HCT116 (cell line): Measurements from ENCODE around the gene CASK.

ENCODE experiments used
- EZH2 ChIP-seq: fragments of 200-600 bp; sonication (generic); IDR thresholded peaks from 2 replicates; pipeline ENCODE4 v1.6.1; 2017; ENCODE audit warnings: antibody characterized with exemption, mixed run types
- EZH2phosphoT487 ChIP-seq: fragments of 200-600 bp; IDR thresholded peaks from 2 replicates; pipeline ENCODE4 v1.6.1; 2018; ENCODE audit warnings: antibody characterized with exemption, borderline replicate concordance
- POLR2A ChIP-seq: IDR thresholded peaks from 2 replicates; pipeline ENCODE4 v1.7.0; 2011; ENCODE audit warnings: borderline replicate concordance; ENCODE audit not compliant: insufficient read depth, insufficient read length; ENCODE audit errors: extremely low read depth
- POLR2AphosphoS5 ChIP-seq: IDR thresholded peaks from 2 replicates; pipeline ENCODE4 v1.6.1; 2011; ENCODE audit warnings: mild to moderate bottlenecking, low read depth, low read length, moderate library complexity
- RAD21 ChIP-seq: IDR thresholded peaks from 2 replicates; pipeline ENCODE4 v1.6.1; 2012; ENCODE audit warnings: low read depth, mild to moderate bottlenecking
- SP1 ChIP-seq: IDR thresholded peaks from 2 replicates; pipeline ENCODE4 v1.6.1; 2012; ENCODE audit warnings: low read depth
- SRF ChIP-seq: IDR thresholded peaks from 2 replicates; pipeline ENCODE4 v1.6.1; 2012; ENCODE audit warnings: low read depth
- TF ChIP-seq, protein P1 (sequence below), 3 experiments: fragments of 200-600 bp in 1 of 3; sonication (generic) in 1 of 3; IDR thresholded peaks in 2 of 3; conservative IDR thresholded peaks in 1 of 3; 2 replicates each; pipeline ENCODE4 v1.5.1; 2012 to 2017; ENCODE audit warnings: low read depth in 2 of 3, low read length in 2 of 3, antibody characterized with exemption in 1 of 3, borderline replicate concordance in 1 of 3, control low read depth in 1 of 3, mild to moderate bottlenecking in 1 of 3, mixed read lengths in 1 of 3, mixed run types in 1 of 3, moderate library complexity in 1 of 3; ENCODE audit not compliant: insufficient read depth in 1 of 3
- TF ChIP-seq, protein P2 (sequence below): IDR thresholded peaks from 2 replicates; pipeline ENCODE4 v1.6.1; 2011; ENCODE audit warnings: mild to moderate bottlenecking, low read length, moderate library complexity; ENCODE audit not compliant: insufficient replicate concordance; ENCODE audit errors: extremely low read depth

DNA sequence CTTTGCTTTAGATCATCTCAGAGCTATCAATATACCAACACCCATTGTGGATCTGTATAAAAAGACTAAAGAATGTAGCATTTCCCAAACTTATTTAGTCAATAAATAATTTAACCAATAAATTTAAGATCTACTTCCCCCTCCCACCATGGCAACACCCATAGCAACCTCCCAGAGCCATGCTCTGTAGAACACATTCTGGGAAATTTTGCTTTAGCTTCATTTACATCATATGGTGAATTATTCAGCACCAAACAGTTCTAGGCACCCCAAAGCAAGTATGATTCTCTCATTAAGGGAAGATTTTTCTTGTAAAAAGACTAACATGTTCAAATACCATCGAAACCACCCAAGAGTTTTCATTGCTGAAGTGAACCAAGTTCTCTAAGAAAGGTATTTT, 315.1 kb downstream of the CASK start:
- TF ChIP-seq EZH2 = no peak
- TF ChIP-seq, protein P1, sequence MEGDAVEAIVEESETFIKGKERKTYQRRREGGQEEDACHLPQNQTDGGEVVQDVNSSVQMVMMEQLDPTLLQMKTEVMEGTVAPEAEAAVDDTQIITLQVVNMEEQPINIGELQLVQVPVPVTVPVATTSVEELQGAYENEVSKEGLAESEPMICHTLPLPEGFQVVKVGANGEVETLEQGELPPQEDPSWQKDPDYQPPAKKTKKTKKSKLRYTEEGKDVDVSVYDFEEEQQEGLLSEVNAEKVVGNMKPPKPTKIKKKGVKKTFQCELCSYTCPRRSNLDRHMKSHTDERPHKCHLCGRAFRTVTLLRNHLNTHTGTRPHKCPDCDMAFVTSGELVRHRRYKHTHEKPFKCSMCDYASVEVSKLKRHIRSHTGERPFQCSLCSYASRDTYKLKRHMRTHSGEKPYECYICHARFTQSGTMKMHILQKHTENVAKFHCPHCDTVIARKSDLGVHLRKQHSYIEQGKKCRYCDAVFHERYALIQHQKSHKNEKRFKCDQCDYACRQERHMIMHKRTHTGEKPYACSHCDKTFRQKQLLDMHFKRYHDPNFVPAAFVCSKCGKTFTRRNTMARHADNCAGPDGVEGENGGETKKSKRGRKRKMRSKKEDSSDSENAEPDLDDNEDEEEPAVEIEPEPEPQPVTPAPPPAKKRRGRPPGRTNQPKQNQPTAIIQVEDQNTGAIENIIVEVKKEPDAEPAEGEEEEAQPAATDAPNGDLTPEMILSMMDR (IDR thresholded peaks at IDR 0.05 in 2 of 3, conservative IDR thresholded peaks at IDR 0.05 in 1 of 3; ENCODE audit: borderline replicate concordance in 1 of 3, insufficient read depth in 1 of 3, low read depth in 2 of 3, low read length in 2 of 3) = no peak
- no peak for TF ChIP-seq SRF
- TF ChIP-seq RAD21 = no peak
- no peak for TF ChIP-seq SP1
- TF ChIP-seq EZH2phosphoT487 = no peak
- TF ChIP-seq POLR2A = no peak
- TF ChIP-seq POLR2AphosphoS5 = no peak
- TF ChIP-seq, protein P2, sequence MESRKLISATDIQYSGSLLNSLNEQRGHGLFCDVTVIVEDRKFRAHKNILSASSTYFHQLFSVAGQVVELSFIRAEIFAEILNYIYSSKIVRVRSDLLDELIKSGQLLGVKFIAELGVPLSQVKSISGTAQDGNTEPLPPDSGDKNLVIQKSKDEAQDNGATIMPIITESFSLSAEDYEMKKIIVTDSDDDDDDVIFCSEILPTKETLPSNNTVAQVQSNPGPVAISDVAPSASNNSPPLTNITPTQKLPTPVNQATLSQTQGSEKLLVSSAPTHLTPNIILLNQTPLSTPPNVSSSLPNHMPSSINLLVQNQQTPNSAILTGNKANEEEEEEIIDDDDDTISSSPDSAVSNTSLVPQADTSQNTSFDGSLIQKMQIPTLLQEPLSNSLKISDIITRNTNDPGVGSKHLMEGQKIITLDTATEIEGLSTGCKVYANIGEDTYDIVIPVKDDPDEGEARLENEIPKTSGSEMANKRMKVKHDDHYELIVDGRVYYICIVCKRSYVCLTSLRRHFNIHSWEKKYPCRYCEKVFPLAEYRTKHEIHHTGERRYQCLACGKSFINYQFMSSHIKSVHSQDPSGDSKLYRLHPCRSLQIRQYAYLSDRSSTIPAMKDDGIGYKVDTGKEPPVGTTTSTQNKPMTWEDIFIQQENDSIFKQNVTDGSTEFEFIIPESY = no peak
